ENCODE measurements around the gene BBS2. TPM values are rescaled to one million over a fixed set of nuclear protein-coding genes. Genes with fewer than 3 reads are reported as not detected.

The BBS2 gene
- total and polyA plus RNA-seq, 2 of the 13 experiments (the other 11 are each of a cell fraction or from before 2014, with no cell fraction given), result 59.7 to 68.3 TPM

- TF ChIP-seq PAXIP1 (CRISPR knock-in tag; conservative IDR thresholded peaks at IDR 0.05) (peak; percentile 99), MLXIP (CRISPR knock-in tag; IDR thresholded peaks at IDR 0.05; ENCODE audit: borderline replicate concordance) (no peak), HNF4G (IDR thresholded peaks at IDR 0.05; ENCODE audit: borderline replicate concordance, low read depth, low read length) (no peak), HNF4G (CRISPR knock-in tag; IDR thresholded peaks at IDR 0.05; ENCODE audit: borderline replicate concordance, low read depth) (peak; percentile 85; the same call in 1 of the 2 replicates), JDP2 (CRISPR knock-in tag; IDR thresholded peaks at IDR 0.05; ENCODE audit: borderline replicate concordance) (no peak), ZNF180 (CRISPR knock-in tag; IDR thresholded peaks at IDR 0.05; ENCODE audit: borderline replicate concordance, low read depth) (no peak), ZNF143 (CRISPR knock-in tag; IDR thresholded peaks at IDR 0.05) (no peak), ZFP1 (CRISPR knock-in tag; IDR thresholded peaks at IDR 0.05) (no peak), REPIN1 (CRISPR knock-in tag; IDR thresholded peaks at IDR 0.05; ENCODE audit: borderline replicate concordance, low read depth) (peak; percentile 37; the same call in 1 of the 2 replicates), SMARCE1 (IDR thresholded peaks at IDR 0.05; ENCODE audit: borderline replicate concordance) (no peak), KAT7 (CRISPR knock-in tag; IDR thresholded peaks at IDR 0.05; ENCODE audit: borderline replicate concordance) (no peak), ARNTL (CRISPR knock-in tag; IDR thresholded peaks at IDR 0.05) (peak; percentile 74; the same call in 1 of the 2 replicates), HNRNPUL1 (IDR thresholded peaks at IDR 0.05; ENCODE audit: low read depth, low read length) (no peak), ZNF580 (CRISPR knock-in tag; IDR thresholded peaks at IDR 0.05; ENCODE audit: borderline replicate concordance, low read depth) (0 out of 2 replicates have a peak, but pooled peaks have one; percentile 18), ZMYM2 (CRISPR knock-in tag; IDR thresholded peaks at IDR 0.05) (no peak), ATM (IDR thresholded peaks at IDR 0.05; ENCODE audit: borderline replicate concordance) (no peak)
- TF ChIP-seq, protein P1, sequence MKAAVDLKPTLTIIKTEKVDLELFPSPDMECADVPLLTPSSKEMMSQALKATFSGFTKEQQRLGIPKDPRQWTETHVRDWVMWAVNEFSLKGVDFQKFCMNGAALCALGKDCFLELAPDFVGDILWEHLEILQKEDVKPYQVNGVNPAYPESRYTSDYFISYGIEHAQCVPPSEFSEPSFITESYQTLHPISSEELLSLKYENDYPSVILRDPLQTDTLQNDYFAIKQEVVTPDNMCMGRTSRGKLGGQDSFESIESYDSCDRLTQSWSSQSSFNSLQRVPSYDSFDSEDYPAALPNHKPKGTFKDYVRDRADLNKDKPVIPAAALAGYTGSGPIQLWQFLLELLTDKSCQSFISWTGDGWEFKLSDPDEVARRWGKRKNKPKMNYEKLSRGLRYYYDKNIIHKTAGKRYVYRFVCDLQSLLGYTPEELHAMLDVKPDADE (CRISPR knock-in tag; IDR thresholded peaks at IDR 0.05), result no peak
- TF ChIP-seq, protein P2, sequence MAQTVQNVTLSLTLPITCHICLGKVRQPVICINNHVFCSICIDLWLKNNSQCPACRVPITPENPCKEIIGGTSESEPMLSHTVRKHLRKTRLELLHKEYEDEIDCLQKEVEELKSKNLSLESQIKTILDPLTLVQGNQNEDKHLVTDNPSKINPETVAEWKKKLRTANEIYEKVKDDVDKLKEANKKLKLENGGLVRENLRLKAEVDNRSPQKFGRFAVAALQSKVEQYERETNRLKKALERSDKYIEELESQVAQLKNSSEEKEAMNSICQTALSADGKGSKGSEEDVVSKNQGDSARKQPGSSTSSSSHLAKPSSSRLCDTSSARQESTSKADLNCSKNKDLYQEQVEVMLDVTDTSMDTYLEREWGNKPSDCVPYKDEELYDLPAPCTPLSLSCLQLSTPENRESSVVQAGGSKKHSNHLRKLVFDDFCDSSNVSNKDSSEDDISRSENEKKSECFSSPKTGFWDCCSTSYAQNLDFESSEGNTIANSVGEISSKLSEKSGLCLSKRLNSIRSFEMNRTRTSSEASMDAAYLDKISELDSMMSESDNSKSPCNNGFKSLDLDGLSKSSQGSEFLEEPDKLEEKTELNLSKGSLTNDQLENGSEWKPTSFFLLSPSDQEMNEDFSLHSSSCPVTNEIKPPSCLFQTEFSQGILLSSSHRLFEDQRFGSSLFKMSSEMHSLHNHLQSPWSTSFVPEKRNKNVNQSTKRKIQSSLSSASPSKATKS (CRISPR knock-in tag; IDR thresholded peaks at IDR 0.05), result no peak
These were observed 32.2 kb upstream of the BBS2 start (continued) for GRCh38 chr16:56551796-56552738.

All from HepG2 (cell line).